T-helper 2 cell treated with Interferon-gamma antibody and Interleukin-4, amounts not matched to agents 100 ng/mL and 5 ng/mL, for 36 hours (primary cell): ENCODE data around the gene NCAPG2. TPM values are rescaled to one million over a fixed set of nuclear protein-coding genes. Genes with fewer than 3 reads are reported as not detected.

ENCODE experiments used
- intact Hi-C: fragments of 100-400 bp; cut with micrococcal nuclease; formaldehyde crosslinking; loops from one replicate; pipeline ENCODE4 v1.15.1; 2023
- total RNA-seq: library from RNA; stranded (reverse); gene quantifications from 2 replicates; pipeline ENCODE4 v1.2.3, GENCODE V29; 2022

NCAPG2 gene, protein sequence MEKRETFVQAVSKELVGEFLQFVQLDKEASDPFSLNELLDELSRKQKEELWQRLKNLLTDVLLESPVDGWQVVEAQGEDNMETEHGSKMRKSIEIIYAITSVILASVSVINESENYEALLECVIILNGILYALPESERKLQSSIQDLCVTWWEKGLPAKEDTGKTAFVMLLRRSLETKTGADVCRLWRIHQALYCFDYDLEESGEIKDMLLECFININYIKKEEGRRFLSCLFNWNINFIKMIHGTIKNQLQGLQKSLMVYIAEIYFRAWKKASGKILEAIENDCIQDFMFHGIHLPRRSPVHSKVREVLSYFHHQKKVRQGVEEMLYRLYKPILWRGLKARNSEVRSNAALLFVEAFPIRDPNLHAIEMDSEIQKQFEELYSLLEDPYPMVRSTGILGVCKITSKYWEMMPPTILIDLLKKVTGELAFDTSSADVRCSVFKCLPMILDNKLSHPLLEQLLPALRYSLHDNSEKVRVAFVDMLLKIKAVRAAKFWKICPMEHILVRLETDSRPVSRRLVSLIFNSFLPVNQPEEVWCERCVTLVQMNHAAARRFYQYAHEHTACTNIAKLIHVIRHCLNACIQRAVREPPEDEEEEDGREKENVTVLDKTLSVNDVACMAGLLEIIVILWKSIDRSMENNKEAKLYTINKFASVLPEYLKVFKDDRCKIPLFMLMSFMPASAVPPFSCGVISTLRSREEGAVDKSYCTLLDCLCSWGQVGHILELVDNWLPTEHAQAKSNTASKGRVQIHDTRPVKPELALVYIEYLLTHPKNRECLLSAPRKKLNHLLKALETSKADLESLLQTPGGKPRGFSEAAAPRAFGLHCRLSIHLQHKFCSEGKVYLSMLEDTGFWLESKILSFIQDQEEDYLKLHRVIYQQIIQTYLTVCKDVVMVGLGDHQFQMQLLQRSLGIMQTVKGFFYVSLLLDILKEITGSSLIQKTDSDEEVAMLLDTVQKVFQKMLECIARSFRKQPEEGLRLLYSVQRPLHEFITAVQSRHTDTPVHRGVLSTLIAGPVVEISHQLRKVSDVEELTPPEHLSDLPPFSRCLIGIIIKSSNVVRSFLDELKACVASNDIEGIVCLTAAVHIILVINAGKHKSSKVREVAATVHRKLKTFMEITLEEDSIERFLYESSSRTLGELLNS
- total RNA-seq, result 126 and 128 TPM in 2 replicates

DNA sequence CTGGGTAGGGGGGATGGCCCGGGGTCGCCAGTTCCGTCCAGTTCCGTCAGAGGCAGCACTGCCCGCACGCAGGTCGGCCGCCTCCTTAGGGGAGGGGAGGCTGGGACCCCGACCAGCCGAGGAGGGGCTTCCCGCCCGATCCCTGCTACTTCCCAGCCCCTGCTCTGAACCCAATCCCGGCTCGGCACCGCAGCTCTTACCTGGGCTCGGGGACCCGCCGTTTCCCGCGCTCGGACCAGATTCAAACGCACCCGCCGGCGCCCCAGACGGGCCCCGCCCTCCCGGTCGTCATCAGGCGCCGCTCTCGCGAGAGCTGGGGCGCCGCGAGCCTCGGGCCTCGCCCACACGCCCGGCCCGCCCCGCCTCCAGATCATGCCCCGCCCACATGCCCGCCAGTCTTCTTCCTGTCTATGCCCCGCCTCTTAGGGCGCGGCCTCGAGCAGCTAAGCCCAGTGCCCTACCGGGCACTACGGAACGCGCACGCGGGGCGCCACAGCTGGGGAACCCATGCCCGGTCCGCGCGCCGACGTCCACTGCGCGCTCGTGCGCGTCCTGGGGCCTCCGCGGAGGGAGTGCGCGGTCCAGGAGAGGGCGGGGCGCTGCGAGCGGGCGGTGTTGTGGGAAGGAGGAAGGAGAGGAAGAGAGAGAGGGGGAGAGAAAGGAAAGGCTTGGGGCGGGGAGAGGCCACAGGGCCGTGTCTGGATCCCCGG, at the start of gene NCAPG2:
Gene NCAPG2 (minus strand): TSS at position 281 of the 710 bp plus-strand sequence. CDS start 2,905 bp downstream, outside the sequence.
- intact Hi-C loops, result loop anchor here (1.0 to 5.0 kb wide), 7 partner anchors 47 to 272 kb away; partner anchors contain the start of genes DYNC2I1 and ESYT2

DNA sequence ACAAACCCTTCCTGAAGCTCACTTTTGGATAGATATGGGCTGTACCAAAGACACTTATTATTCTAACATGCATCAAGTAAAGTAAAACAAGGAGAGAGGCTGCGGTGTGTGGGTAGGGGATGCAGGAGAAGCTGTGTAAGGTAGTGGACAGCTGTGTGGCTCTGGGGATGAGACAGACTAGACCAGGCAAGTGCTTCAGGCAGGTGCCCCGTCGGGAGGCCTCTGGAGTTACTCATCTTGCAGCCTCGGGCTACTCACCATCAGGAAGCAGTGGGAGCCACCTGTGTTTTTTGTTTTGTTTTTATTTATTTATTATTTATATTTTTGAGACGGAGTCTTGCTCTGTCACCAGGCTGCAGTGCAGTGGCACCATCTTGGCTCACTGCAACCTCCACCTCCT, 49.3 kb upstream of the NCAPG2 start:
- intact Hi-C loops, result no loop called here

DNA sequence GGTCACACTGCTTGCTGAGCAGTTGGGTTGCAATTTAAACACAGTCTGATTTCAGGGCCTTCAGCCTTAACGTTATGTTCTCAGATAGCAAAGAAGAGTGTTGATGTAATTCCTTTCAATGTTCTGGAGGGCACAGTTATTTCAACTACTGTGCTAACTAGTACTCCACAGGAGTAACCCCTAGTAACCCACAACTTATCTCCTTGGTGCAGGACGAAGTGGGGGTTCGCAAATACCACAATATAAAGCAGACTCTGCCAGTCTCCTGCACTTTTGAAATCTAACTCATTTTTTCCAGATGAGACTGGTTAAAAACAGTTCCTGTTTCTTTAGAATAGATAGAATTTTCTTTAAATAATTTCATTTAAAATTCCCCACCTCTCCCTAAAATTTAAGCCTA, 47.1 kb upstream of the NCAPG2 start:
- intact Hi-C loops, result no loop called here

DNA sequence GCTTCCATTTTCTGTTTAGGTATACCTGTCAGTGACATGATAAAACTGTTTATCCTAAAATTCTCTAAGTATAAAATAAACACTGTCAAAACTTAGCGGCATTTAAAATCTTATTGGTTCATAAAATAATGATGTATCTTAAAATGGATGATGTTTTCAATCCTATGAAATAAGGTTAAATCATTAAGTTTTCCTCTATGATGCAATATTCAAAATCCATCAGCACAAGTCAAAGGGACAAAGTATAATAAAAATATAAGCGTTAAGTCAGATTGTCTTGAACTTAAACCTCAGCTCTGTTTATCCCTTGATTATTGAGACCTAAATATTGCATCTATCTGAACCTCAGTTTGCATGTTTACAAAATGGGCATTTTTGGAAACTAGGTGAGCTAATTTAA, 46.6 kb upstream of the NCAPG2 start:
- intact Hi-C loops, result no loop called here

DNA sequence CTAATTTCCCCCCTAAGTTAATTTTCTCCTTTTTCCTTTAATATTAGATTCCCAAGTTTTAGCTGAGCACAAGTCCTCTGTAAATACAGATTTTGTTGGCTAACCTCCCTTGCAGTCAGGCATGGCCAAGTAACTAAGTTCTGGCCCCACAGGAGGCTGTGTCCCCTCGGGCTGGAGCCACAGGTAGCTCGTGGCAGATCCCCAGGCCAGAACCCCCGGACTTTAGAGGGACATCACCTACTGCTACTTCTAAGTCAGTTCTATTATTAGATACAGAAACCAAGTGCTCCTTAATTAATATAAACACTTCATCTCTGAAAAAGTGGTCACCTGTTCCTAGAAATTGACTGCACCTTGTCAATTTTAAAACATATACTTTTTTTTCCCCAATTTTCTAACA, 46.1 kb upstream of the NCAPG2 start:
- intact Hi-C loops, result no loop called here

DNA sequence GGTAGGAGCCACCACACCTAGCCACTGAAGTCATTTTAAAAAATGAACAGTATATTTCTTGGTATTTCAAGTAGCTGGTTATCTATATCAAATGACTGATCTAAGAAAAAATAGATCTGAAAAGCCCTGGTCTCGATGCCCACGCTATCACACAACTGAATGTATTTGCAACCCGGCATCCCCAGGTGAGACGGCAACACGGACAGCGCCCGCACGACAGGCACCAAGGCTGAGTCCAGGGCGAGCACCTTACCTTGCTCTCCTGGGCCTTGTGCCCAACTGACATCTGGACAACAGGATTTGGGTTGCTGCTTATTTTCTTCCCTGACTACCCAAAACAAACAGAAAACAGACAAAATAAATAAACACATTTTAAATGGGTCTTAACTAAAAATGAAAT, 44.8 kb upstream of the NCAPG2 start:
- intact Hi-C loops, result no loop called here

DNA sequence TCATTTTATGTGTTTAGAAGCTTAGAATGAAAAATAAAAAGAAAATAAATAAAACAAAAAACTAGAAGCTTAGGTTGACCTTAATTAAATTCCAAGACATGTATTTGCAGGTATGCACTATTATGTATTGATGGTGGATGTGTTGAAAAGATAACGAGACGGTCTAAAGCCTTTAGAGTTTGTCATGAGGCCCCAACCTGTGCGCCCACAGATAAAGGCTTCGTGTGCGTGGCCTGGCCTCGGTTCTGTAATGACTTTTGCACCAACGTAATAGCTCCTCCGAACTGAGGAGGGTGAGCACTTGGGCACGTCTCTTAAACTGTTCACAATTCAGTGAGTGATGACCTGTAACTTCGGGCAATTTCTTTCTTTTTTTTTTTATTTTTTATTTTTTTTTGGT, 43.7 kb upstream of the NCAPG2 start:
- intact Hi-C loops, result no loop called here

DNA sequence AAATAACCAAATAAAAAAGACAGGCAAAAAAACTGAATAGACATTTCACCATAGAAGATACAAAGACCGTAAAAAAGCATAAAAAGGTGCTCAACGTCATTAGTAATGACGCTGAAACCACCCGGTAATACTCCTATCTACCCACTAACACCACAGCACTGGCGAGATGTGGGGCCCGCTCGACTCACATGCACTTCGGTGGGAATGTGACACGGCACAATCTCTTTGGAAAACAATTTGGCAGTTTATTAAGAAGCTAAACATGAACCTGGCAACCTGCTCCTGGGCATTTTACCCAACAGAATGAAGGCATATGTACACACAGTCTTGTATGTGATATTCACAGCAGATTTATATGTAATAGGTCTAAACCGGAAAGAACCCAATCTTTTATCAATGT, 42.8 kb upstream of the NCAPG2 start:
- intact Hi-C loops, result no loop called here

DNA sequence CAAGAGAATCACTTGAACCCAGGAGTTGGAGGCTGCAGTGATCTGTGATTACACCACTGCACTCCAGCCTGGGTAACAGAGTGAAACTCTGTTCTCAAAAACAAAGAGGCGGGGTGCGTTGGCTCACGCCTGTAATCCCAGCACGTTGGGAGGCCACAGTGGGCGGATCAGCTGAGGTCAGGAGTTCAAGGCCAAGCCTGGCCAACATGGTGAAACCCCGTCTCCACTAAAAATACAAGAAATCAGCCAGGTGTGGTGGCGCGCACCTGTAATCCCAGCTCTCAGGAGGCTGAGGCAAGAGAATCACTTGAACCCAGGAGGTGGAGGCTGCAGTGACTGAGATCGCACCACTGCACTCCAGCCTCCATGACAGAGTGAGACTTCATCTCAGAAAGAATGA, 42.4 kb upstream of the NCAPG2 start:
- intact Hi-C loops, result no loop called here

DNA sequence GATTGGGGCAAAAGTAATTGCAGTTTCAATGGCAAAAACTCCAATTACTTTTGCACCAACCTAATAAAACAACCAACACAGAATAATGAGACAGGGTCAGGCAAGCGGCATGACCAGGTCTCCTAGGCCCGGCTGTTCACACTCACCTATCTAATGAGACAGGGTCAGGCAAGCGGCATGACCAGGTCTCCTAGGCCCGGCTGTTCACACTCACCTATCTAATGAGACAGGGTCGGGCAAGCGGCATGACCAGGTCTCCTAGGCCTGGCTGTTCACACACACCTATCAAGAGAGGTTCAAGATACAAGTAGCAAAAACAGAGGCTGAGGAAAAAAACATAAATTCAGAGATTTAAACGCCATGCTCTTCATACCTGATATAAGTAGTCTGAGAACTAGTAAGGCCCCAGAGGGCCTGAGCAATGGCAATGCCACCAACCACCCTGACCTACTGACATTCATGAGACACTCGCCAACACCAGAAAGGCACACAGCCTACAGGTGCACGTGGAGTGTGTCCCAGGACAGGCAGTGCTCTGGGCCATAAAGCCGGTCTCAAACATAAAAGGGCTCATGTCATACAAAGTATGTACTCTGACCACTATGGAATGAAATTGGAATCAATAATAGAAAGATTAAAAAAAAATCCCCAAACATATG, 40.6 kb upstream of the NCAPG2 start:
- intact Hi-C loops, result no loop called here

DNA sequence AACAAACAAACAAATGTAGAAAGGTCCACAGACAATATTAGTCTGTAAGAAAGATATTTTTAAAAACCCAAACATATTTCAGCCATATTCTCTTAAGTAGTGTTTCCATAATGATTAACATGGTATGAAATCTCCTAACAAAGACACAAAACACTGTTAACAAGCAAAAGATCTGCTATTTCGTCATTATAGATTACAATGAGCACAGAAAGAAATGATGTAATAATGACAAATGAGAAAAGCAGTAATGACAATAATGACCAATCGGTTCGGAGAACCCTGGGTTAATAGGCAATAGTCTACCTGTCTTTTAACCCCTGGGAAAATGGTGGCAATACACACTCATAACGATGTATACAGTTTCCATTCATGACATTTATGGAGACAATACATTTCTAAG, 39.5 kb upstream of the NCAPG2 start:
- intact Hi-C loops, result no loop called here

DNA sequence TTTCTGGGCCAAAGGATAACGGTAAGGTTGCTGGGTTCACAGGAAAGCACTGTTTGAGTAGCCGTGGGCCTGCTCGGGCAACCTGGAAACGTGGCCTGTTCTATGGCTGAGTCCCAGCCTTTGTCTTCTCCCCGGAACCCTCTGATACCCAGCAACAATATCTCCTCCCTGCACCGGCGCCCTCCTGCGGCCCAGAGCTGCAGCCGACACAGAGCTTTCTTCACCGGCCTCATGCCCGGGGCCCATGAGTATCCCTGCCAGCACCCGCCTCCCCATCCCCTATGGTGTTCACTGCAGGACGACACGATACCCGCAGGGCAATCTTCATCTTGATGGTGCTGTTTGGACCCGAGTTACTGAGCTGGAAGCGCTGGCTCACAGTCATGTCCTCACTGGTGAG, 38.6 kb upstream of the NCAPG2 start:
- intact Hi-C loops, result no loop called here

DNA sequence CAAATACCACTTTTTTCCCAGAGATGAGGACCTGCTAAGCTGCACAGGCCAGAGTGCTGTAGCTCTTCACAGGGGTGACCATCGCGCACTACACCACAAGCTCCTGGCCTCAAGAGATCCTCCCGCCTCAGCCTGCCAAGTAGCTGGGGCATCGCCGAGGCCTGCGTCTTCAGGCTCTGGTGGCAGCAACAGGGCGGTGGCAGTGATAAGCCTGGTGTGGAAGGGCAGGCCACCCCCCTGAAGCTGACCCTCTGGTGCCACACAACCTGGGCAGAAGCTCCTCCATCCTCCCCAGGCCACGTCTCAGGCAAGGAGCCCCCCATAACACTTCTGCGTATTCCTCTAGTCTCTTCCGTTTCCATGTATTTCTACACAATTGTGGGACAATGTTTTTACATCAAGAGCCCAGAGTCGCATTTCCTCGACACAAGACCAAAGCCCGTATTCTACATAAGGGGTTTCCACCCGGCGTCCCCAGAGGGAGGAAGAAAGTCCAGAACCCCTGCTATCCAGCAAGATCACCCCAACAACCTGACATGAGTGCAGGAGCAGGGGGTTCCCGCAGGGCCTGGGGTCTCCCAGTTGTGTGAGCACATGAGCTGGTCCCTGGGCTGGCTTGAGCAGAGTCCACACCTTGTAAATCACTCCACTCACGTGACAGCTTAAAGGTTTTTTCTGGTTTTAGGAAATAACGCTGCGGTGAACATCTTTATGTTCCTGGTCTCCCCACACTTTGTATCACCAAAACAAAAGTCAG, 37.6 kb upstream of the NCAPG2 start:
- intact Hi-C loops, result no loop called here

DNA sequence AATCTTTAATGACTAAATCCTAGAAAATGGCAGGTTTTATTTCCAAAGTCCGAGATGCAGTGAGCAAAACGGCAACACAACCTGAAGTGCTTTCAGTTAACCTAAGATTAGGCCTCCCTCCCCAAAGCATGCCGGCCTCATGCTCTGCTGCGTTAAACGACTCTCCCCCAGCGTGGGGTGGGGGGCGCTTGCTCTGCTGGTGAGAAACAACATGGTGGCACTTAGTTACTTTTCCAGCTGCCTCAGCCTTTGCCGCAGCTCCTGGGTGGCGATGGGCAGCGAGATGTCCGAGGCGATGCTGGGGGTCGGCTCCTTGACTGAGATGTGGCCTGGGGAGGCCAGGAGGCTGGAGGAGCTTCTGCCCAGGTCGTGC, 36.7 kb upstream of the NCAPG2 start:
- intact Hi-C loops, result no loop called here

DNA sequence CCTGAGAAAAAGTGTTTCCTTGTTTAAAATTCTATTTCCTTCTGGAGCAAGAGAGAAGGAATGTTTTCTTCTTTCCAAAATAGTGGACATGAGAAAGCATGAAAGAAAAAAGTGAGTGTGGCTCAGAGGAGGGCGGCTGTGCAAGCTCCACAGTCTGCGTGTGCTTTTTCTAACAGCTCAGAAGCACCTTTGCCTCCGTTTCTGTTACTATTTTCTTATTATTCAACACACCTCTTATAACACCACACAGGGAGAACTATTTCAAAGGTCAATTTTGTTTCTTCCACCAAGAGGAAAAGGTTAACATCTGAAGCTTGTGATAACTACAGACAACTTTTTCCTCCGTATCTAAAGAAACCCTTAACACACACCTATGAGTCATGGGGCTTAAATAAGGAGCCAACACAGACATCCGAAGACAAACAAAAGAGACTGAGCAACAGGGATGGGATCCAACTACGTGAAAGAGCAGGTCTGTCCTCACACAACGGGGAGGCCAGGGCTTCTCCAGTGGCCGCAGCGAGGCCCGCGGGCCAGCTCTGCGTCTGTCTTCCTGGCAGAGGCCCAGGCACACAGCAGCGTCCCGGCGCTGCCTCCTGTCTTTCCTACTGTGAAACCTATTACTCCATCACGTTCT, 36.2 kb upstream of the NCAPG2 start:
- intact Hi-C loops, result no loop called here

DNA sequence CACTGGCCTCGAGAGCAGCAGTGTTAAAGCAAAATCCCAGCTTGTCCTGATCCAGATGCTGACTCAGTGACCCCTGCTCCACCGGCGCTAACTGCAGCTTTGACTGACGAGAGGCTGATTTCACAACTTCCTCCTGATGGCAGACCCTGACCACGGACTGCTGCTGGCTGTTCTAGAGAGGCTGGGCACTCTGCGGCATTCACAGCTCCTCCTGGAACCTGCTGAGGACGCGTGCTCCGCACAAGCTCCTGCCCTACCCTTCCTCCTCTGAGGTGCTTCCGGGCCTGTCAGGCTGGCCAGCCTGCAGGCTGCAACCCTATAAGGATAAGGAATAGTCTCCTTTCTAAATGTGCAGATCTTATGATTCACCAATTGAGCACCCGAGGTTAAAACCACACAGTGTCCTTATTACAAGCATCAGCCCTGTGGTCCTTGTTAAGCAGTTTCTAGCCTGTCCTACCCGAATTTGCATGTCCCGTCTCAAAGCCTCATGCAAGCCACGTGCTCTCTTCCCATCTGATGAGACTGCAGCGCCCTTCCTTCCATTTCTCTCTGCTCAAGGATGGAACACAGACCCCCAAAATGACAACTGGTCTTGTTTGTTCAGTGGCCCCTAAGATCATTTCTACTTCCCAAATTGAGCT, 35.5 kb upstream of the NCAPG2 start:
- intact Hi-C loops, result no loop called here

DNA sequence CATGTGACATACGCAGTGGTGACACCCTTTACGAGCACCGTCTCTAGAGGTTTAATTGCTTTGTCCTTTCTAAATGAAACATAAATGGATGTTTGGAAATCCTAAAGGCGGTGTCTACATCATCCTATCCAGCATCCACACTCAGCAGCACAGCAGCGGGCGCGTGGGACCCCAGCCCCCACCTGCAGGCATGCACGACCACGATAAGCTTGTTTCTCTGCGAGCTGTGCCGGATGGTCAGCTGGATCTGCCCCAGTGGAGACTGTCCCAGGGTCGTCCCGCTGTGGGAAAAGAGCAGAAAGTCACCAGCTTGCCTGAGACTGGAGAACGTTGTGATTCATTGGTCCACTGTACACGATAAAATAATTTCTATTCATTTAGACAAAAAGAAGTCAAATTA, 34.2 kb upstream of the NCAPG2 start:
- intact Hi-C loops, result no loop called here

DNA sequence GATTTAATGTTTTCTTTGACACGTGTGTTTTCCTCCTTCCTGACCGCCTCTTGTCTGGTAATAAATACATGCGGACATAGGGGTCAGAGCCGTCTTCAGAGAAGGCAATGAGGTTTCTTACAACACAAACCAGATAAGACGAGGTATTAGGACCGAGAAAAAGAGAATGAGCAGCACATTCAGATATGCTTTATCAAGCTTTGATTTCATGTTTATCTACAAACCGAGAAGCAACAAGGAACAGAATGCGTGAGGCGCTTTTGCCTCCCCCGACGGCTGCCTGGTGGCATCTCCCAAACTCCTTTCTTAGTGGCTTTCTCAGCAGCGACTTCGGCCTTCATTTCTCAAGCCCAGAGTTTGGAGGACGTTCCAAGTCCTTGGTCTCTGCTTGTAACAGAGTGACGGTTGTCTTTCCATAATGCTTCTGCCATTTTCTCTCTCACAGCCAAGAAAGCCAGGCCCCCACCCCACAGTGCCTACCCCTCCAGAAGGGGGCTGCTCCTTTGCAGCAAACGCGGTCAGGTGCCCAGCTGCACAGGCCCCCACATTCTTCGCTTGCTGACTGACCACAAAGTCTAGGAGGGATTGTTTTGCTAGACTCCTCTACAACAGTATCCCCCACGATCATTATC, 32.6 kb upstream of the NCAPG2 start:
- intact Hi-C loops, result no loop called here

DNA sequence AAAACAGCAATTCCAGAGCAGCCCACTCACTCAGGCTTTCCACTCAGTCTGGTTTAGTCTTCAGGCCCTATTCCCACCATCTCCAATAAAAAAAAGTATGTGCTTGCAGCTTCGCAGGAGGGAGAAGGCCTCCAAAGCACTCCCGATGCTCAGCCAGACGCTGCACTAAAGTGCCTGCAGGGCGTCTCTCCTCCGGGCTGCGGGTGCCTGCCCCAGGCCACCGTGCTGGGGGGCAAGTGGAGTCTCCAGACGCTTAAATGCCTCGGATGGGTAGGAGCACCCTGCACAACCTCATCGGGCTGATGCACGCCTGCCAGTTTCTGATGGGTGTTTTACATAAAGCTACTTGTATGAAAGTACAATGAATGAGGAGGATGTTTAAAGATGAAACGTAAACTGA, 31.3 kb upstream of the NCAPG2 start:
- intact Hi-C loops, result no loop called here
